ENCODE results near the gene LY6G5C. TPM values are rescaled to one million over a fixed set of nuclear protein-coding genes. Genes with fewer than 3 reads are reported as not detected.
A peak's percentile ranks its signal among the peaks of the same experiment; 100 is the strongest.

The LY6G5C gene
- total and polyA plus RNA-seq, 9 of the 15 experiments (the other 6 are each of a cell fraction or from before 2014, with no cell fraction given) = 0.10 to 0.67 (median 0.46) TPM; not detected in 4

- TF ChIP-seq ILK (tag; IDR thresholded peaks at IDR 0.05; ENCODE audit: borderline replicate concordance, low read depth) (0 out of 2 replicates have a peak, but pooled peaks have one; percentile 24), PHF20 (IDR thresholded peaks at IDR 0.05; ENCODE audit: partially characterized antibody) (no peak), NR2F6 (CRISPR knock-in tag; IDR thresholded peaks at IDR 0.05) (no peak; the same call in 1 of the 2 replicates), POLR2AphosphoS2 (IDR thresholded peaks at IDR 0.05; ENCODE audit: low read length) (no peak), FOXP4 (CRISPR knock-in tag; IDR thresholded peaks at IDR 0.05; ENCODE audit: borderline replicate concordance) (no peak), ZNF280A (IDR thresholded peaks at IDR 0.05; ENCODE audit: low read depth, partially characterized antibody) (no peak), DMBX1 (CRISPR knock-in tag; IDR thresholded peaks at IDR 0.05; ENCODE audit: borderline replicate concordance) (peak; percentile 48; the same call in 1 of the 2 replicates), SMAD2 (IDR thresholded peaks at IDR 0.05; ENCODE audit: low read depth, low read length) (no peak), RERE (CRISPR knock-in tag; IDR thresholded peaks at IDR 0.05; ENCODE audit: borderline replicate concordance) (peak; percentile 85; the same call in 1 of the 2 replicates), ZBED1 (IDR thresholded peaks at IDR 0.05) (no peak), SPI1 (IDR thresholded peaks at IDR 0.05; ENCODE audit: borderline replicate concordance, low read depth, low read length) (no peak), ZNF134 (CRISPR knock-in tag; conservative IDR thresholded peaks at IDR 0.05) (no peak), HCFC1 (IDR thresholded peaks at IDR 0.05; ENCODE audit: low read depth, low read length) (peak; percentile 35; the same call in 1 of the 2 replicates), KLF1 (tag; IDR thresholded peaks at IDR 0.05) (no peak), MXI1 (IDR thresholded peaks at IDR 0.05; ENCODE audit: low read depth, low read length) (0 out of 2 replicates have a peak, but pooled peaks have one; percentile 40), PREB (CRISPR knock-in tag; IDR thresholded peaks at IDR 0.05) (no peak), HMGN3 (IDR thresholded peaks at IDR 0.05; ENCODE audit: borderline replicate concordance, extremely low read depth, insufficient read length, low read depth, low read length) (no peak)
Observed at GRCh38 chr6:31663126-31663960, 17.5 kb downstream of the LY6G5C start (continued).
